ENCODE results near the gene DPY19L2.
"Not testable (repeated sequence)": the region's sequence is repeated elsewhere in the genome, so short reads cannot be mapped to it uniquely, and the experiment has no call there.

The DPY19L2 gene

DNA sequence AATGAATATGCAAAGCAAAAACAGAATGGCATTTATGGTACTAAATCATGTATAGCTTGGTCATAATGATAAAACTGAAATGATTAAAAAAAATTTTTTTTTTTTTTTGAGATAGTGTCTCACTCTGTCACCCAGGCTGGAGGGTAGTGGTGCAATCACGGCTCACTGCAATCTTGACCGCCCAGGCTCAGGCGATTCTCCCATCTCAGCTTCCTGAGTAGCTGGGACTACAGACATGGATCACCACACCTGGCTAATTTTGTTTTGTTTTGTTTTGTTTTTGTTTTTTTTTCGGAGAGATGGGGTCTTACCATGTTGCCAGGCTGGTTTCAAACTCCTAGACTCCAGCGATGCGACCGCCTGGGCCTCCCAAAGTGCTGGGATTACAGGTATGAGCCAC, 138.7 kb downstream of the DPY19L2 start:
- not testable (repeated sequence) for DNase-seq (ENCODE audit: low read depth)

DNA sequence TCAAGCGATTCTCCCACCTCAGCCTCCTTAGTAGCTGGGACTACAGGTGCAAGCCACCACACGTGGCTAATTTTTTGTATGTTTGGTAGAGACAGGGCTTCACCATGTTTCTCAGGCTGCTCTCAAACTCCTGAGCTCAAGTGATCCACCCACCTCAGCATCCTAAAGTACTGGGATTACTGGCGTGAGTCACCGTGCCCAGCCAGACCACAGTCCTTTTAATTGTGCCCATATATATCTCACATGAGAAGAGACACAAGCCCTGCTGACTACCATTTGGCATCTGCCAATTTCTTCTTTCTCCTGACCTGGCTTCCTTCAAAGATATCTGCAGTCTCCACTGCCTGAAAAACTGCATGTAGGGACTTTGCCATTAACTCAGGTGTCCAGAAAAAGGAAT, 142.5 kb downstream of the DPY19L2 start:
- DNase-seq (ENCODE audit: low read depth) = no peak

DNA sequence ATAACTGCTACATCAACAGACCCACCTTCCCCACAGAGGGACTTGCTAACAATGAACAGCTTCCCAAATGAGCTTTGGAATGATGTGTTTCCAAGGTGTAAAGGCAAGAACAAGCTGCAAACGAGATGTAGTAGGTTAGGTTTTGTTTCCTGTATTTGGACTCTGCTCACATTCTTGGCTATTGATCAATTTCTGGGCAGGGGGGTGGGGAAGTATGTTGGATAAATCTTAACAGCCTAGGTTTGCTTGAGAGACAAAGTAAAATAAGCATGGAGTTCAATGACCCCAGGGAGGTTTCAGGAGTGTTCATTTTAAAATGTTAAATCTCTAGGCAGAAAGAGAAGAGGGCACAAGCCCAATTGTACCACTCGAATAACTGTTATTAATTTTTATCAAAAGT, 146.6 kb downstream of the DPY19L2 start:
- DNase-seq (ENCODE audit: low read depth) = no peak
